Muscle layer of colon (tissue), 2 donors: ENCODE measurements around the gene CORO2A.

Experiments
- H3K27ac ChIP-seq: one replicate; pipeline ENCODE4 v1.7.0; 2013; ENCODE audit warnings: low read depth, mild to moderate bottlenecking, low read length, moderate library complexity
- H3K27me3 ChIP-seq, 2 donors: one replicate each; pipeline ENCODE4 v1.7.0; 2013; ENCODE audit warnings: low read length in 2 of 2, mild to moderate bottlenecking in 2 of 2; ENCODE audit not compliant: insufficient read depth in 2 of 2, control insufficient read depth in 1 of 2
- H3K36me3 ChIP-seq: one replicate; pipeline ENCODE4 v1.7.0; 2013; ENCODE audit warnings: mild to moderate bottlenecking, low read length; ENCODE audit not compliant: insufficient read depth
- H3K4me1 ChIP-seq: one replicate; pipeline ENCODE4 v1.7.0; 2013; ENCODE audit warnings: mild to moderate bottlenecking, low read length; ENCODE audit not compliant: insufficient read depth
- H3K4me3 ChIP-seq, 2 donors: one replicate each; pipeline ENCODE4 v1.7.0; 2013; ENCODE audit warnings: low read length in 2 of 2, low read depth in 1 of 2, mild to moderate bottlenecking in 1 of 2, moderate library complexity in 1 of 2
- H3K9ac ChIP-seq: one replicate; pipeline ENCODE4 v1.7.0; 2013; ENCODE audit warnings: low read length
- H3K9me3 ChIP-seq: one replicate; pipeline ENCODE4 v1.7.0; 2013; ENCODE audit warnings: mild to moderate bottlenecking, low read length
- donor health status: abdominal sarcoma.
- donor health status: Adenocarcinoma of cecum.

Gene CORO2A

DNA sequence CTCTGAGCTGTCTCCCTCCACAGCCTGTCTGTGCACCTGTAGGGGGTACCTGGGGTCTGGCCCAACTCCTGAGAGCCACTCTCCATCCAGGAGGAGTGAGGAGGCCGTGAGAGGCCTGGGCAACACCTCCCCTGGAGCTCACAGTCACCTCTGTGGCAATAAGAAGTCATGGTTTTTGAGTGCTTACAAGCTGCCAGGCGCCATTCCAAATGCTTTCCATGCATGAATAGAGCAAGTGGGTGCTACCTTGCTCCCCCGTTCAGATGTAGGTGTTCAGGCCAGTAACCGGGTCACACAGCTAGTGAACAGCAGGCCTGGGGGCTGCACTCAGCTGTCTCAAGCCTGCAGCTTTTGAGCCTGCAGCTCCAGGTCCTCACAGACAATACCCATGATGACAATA, 30.6 kb downstream of the CORO2A start:
- no peak overlapping the region for H3K9ac ChIP-seq
- H3K9me3 ChIP-seq, result no peaks in the 10 kb centered on the region
- no peaks in the 10 kb centered on the region for H3K36me3 ChIP-seq
- no peak overlapping the region for H3K4me3 ChIP-seq
- no peaks in the 10 kb centered on the region for H3K4me1 ChIP-seq
- no peak overlapping the region for H3K27ac ChIP-seq
- no peaks in the 10 kb centered on the region for H3K27me3 ChIP-seq

DNA sequence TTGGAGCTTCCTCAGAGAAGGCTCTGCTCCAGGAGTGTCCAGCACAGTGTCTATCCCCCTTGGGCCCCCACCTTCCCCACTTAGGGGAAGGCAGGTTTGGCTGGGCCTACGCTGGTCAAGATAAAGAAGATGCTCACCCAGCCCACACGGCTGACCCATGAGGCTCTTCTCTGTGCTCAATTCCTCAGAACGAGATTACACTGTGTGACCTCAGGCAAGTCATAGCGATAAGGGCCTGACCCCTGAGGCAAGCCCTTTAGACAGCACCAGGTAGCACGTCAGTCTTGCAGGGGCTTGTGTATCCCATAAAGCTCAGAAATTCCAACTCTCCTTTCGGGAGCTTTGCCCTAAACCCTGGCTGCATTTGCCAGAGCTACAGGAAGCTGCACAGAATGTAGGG, 32.6 kb downstream of the CORO2A start:
- Histone ChIP-seq H3K27ac (no peak overlapping the region), H3K4me3 (no peak overlapping the region), H3K4me1 (no peaks in the 10 kb centered on the region), H3K36me3 (no peaks in the 10 kb centered on the region), H3K9me3 (no peaks in the 10 kb centered on the region), H3K27me3 (no peaks in the 10 kb centered on the region), H3K9ac (no peak overlapping the region)

DNA sequence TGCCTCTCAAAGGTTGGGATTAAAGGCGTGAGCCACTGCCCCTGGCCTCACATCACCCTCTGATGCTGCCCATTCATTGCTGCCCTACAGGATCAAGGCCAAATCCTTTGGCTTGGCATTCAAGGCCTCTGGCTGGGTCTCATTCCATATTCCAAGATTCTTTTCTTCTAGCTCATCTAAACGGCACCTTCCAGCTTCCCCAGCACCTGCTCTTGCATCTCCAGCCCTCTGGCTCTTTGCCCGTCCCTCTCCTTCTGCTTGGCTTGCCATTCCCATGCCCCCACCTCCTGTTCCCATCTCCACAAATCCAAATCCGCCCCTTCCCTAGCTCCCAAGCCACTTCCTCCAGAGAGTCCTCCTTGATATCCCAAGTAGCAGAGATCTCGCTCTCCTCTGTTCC, 33.1 kb downstream of the CORO2A start:
- Histone ChIP-seq H3K9ac (no peak overlapping the region), H3K4me1 (no peaks in the 10 kb centered on the region), H3K9me3 (no peaks in the 10 kb centered on the region), H3K4me3 (no peak overlapping the region), H3K36me3 (no peaks in the 10 kb centered on the region), H3K27ac (no peak overlapping the region), H3K27me3 (no peaks in the 10 kb centered on the region)

DNA sequence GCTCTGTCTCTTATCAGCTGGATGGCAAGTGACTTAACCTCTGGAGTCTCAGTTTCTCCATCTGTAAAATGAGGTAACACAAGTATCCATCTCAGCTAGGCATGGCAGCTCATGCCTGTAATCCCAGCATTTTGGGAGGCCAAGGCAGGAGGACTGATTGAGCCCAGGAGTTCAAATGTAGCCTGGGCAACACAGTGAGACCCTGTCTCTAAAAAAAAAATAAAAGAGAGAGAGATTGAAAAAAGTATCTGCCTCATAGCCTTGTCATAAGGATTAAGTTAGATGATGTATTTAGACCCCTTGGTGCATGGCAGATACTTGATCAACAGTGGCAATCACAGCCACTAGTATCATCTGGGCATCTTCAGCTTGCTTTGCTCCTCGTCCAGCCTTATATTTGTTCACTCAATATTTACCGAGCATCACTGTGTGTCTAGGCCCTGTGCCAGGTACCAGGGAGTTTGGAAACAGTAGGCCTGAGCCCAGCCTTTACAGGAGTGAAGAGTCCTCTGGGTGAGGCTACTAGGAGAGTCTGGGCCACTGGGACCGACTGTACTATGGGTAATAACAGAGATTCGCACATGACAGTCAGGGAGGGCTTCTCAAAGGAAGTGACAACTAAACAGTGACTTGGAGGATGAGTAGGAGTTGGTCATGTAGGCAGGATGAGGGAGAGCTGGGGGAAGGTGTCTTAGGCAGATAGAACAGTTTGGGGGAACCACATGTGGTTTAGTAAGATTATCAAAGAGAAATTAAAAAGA, 34.2 kb downstream of the CORO2A start:
- H3K4me1 ChIP-seq, result no peaks in the 10 kb centered on the region
- H3K36me3 ChIP-seq, result no peaks in the 10 kb centered on the region

DNA sequence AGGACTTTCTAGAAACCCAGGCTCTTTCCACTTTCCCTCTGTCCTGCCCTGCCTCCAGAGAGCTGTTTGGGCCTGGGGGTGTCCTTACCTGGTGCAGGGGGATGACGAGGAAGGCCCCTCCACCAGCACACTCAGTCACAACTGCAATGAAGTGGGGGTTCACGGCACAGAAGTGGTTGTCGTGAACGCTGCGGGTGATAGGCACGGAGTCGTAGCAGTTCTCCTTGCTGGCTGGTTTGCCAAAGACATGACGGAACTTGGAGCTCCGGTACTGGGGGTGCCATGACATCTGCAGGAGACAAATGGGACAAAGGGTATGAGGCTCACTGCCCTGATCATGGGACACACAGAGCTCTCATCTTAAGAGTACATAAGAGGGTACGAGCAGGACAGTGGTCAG, 35.1 kb downstream of the CORO2A start:
- H3K9ac ChIP-seq, result no peak overlapping the region
- H3K27me3 ChIP-seq, result no peaks in the 10 kb centered on the region
- no peaks in the 10 kb centered on the region for H3K9me3 ChIP-seq
- no peaks in the 10 kb centered on the region for H3K36me3 ChIP-seq
- H3K4me1 ChIP-seq, result no peaks in the 10 kb centered on the region
- H3K4me3 ChIP-seq, result no peak overlapping the region
- no peak overlapping the region for H3K27ac ChIP-seq

More for the DNA sequence above, 34.2 kb downstream of the CORO2A start:
- Histone ChIP-seq H3K9ac (no peak overlapping the region), H3K9me3 (no peaks in the 10 kb centered on the region), H3K4me3 (no peak overlapping the region), H3K27me3 (no peaks in the 10 kb centered on the region), H3K27ac (no peak overlapping the region)

DNA sequence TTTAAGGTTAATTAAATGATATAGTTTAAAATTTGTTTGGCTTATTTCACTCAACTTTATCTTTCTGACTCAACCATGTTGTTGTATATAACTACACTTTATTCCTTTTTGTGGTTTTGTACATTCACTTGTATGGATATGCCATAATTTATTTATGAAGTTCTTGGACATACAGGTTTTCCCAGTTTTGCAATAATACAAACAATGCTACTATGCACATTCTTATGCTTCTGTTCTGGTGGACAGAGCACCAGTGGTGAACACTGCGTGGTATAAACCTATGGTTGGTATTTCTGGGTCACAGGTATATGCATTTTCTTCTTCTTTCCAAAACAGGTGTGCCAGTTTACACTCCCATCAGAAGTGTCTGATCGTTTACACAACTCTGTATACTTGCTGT, 37.8 kb downstream of the CORO2A start:
- Histone ChIP-seq H3K4me3 (no peak overlapping the region), H3K27ac (no peak overlapping the region), H3K9ac (no peak overlapping the region), H3K36me3 (no peaks in the 10 kb centered on the region), H3K9me3 (no peaks in the 10 kb centered on the region), H3K4me1 (no peaks in the 10 kb centered on the region), H3K27me3 (no peaks in the 10 kb centered on the region)

DNA sequence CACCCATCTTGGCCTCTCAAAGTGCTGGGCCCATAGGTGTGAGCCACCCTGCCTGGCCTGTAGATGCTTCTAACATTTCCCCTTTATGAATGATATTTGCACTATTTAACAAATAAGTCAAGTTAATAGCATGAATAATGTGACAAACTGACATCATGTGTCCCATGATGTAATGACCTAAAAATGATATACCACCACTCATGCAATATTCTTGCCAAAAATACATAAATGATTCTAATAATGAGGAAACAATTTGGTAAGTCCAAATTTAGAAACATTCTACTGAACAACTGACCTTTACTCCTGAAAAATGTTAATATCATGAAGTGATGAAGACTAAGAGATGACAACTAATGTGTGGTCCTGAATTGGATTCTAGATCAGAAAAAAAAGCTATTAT, 39.9 kb downstream of the CORO2A start:
- Histone ChIP-seq H3K9me3 (no peaks in the 10 kb centered on the region), H3K9ac (no peak overlapping the region), H3K4me1 (no peaks in the 10 kb centered on the region), H3K36me3 (no peaks in the 10 kb centered on the region), H3K4me3 (no peak overlapping the region), H3K27ac (no peak overlapping the region), H3K27me3 (no peaks in the 10 kb centered on the region)

DNA sequence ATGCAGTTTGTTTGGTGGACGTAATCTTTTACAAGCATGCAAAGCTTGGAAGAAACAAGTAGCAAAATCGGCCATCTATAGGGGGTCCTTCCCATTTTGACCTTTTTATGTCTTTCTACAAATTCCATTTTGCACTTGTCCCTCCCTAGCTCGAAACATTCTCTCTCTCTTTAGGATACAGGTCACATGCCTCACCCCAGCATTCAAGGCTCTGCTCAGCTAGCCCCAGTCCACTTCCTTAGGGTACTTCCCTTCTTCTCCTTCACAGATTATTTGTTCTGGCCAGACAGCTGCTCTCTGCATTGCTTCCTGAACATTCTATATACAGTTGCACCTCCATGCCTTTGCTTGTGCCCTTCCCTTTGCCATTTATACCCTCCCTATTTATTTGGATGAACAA, 41.7 kb downstream of the CORO2A start:
- no peak overlapping the region for H3K4me3 ChIP-seq
- H3K9ac ChIP-seq, result no peak overlapping the region
- no peak overlapping the region for H3K27ac ChIP-seq
- no peaks in the 10 kb centered on the region for H3K36me3 ChIP-seq
- H3K4me1 ChIP-seq, result no peaks in the 10 kb centered on the region
- no peaks in the 10 kb centered on the region for H3K9me3 ChIP-seq
- H3K27me3 ChIP-seq, result no peaks in the 10 kb centered on the region

DNA sequence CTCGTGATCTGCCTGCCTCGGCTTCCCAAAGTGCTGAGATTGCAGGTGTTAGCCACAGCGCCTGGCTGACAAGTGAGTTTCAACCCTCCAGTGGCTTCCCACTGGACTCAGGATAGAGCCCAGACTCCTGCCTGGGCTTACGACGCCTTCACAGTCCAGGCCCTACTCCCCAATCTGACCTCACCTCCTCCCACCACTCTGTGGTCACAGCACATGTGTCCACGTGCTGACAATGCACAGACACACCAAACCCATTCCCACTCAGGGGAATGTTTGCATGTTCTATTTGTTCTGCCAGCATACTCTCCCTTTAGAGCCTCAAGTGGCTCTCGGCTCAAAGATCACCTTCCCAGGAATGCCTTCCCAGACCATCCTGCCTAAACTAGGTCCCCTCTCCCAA, 42.3 kb downstream of the CORO2A start:
- H3K27ac ChIP-seq, result no peak overlapping the region
- H3K36me3 ChIP-seq, result no peaks in the 10 kb centered on the region
- no peaks in the 10 kb centered on the region for H3K4me1 ChIP-seq
- no peak overlapping the region for H3K4me3 ChIP-seq
- no peaks in the 10 kb centered on the region for H3K9me3 ChIP-seq
- H3K27me3 ChIP-seq, result no peaks in the 10 kb centered on the region
- H3K9ac ChIP-seq, result no peak overlapping the region

DNA sequence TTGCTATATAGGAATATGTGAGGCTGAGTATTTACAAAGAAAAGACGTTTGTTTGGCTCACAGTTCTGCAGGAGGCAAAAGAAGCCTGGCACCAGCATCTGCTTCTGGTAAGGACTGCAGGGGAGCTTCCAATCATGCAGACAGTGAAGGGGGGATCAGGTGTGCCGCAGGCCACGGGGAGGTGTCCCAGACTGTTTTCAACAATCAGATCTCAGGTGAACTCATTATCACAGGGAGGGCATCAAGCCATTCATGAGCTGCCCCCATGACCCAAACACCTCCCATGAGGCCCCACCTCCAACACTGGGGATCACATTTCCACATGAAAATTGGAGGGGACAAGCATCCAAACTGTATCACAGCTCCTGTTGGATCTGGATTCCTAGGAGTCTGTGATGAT, 43.0 kb downstream of the CORO2A start:
- H3K27ac ChIP-seq, result no peak overlapping the region
- no peak overlapping the region for H3K4me3 ChIP-seq
- H3K4me1 ChIP-seq, result no peaks in the 10 kb centered on the region
- H3K36me3 ChIP-seq, result no peaks in the 10 kb centered on the region
- H3K9me3 ChIP-seq, result no peaks in the 10 kb centered on the region
- H3K27me3 ChIP-seq, result no peaks in the 10 kb centered on the region
- no peak overlapping the region for H3K9ac ChIP-seq

DNA sequence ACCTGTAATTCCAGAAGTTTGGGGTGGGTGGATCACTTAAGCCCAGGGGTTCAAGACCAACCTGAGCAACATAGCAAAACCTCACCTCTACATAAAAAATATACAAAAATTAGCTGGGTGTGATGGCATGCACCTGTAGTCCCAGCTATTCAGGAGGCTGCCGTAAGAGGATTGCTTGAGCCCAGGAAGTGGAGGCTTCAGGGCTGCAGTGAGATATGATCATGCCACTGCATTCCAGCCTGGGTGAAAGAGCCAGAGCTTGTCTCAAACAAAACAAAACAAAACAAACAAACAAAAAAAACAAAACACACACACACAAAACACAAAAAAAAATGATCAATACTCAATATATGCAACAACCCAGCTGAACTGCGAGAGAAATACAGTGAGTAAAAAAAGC, 44.0 kb downstream of the CORO2A start:
- H3K4me1 ChIP-seq, result no peaks in the 10 kb centered on the region
- H3K9ac ChIP-seq, result no peak overlapping the region
- no peak overlapping the region for H3K27ac ChIP-seq
- H3K4me3 ChIP-seq, result no peak overlapping the region
- no peaks in the 10 kb centered on the region for H3K36me3 ChIP-seq
- no peaks in the 10 kb centered on the region for H3K9me3 ChIP-seq
- H3K27me3 ChIP-seq, result no peaks in the 10 kb centered on the region

DNA sequence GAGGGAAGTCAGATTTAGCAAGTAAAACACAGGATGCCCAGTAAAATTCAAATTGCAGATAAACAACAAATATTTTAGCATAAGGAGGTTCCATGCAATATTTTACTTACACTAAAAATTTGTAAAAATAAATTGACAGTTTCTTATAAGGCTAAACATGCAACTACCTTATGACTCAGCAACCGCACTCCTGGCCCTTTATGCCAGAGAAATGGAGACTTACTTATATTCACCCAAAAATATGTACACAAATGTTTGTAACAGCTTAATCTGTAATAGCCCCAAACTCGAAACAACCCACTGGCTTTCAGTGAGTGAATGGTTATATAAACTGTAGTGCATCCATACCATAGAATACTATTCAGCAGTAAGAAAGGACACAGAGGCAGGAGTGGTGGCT, 44.9 kb downstream of the CORO2A start:
- Histone ChIP-seq H3K9me3 (no peaks in the 10 kb centered on the region), H3K4me3 (no peak overlapping the region), H3K36me3 (no peaks in the 10 kb centered on the region), H3K9ac (no peak overlapping the region), H3K27ac (no peak overlapping the region), H3K4me1 (no peaks in the 10 kb centered on the region), H3K27me3 (no peaks in the 10 kb centered on the region)
